GM19193 (cell line): ENCODE measurements around the gene RAB11FIP2.

Experiments
- POLR2A ChIP-seq: IDR thresholded peaks from 4 replicates; pipeline ENCODE4 v1.6.1; 2011; ENCODE audit not compliant: insufficient read depth, insufficient read length; ENCODE audit errors: extremely low read depth

Gene RAB11FIP2, protein sequence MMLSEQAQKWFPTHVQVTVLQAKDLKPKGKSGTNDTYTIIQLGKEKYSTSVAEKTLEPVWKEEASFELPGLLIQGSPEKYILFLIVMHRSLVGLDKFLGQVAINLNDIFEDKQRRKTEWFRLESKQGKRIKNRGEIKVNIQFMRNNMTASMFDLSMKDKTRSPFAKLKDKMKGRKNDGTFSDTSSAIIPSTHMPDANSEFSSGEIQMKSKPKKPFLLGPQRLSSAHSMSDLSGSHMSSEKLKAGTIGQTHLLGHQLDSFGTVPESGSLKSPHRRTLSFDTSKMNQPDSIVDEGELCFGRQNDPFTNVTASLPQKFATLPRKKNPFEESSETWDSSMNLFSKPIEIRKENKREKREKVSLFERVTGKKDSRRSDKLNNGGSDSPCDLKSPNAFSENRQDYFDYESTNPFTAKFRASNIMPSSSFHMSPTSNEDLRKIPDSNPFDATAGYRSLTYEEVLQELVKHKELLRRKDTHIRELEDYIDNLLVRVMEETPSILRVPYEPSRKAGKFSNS

DNA sequence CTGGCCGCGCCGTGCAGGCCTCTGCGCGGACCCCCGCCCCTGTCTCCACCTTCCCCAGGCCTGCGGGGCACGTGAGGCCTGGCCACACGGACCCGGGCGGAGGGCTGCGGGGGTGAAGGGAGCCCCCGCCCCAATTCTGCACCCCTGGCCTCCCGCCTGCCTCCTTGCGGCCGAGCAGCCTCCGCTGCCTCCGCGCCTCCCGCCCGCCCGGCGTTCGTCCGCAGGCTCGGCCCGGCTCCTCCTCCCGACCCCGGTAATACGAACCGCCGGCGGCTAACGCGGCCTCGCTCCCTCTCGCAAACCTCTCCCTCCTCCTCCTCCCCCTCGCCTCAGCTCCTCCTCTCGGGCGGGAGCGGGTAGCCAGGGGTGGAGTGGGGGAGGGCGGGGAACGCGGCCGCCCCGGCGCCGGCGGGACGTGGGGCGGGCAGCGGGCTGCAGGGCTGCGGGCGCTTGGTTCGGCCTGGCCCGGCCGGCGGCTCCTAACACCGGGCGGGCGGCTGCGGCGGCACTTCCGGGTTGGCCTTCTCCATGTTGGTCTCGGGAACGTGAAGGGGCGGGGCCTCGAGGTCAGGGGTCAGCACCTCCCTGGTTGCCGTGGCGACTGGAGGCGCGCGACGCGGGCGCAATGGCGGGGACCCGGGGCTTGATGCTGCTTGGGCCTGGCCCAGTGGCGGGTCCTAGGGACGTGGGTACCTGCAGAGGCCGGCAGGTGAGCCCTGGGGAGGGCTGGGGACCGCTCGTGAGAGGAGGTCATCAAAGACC, at the start of gene RAB11FIP2:
RAB11FIP2 (minus strand) TSS at position 547 of the 762 bp plus-strand sequence. CDS start 778 bp downstream, outside the sequence.
- peak; percentile 79 for TF ChIP-seq POLR2A

DNA sequence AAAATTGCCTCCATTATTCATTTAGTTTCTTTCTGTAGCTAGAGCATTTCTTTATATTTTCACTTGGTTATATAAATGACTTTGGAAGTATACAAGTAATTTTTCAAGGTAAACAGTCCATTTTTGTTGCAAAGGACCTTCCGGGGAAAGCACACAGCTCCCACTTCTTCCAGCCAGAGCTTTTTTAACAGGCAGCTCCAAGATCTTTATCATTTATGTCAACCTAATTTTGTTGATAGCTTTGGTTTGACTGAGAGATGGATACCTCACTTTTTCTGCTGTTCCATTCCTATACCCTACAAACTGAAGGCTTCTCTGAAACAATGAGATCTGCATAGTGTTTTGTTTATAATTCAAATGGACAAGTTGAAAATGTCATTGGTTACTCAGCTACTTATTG, 49.3 kb upstream of the RAB11FIP2 start:
- no peak for TF ChIP-seq POLR2A

DNA sequence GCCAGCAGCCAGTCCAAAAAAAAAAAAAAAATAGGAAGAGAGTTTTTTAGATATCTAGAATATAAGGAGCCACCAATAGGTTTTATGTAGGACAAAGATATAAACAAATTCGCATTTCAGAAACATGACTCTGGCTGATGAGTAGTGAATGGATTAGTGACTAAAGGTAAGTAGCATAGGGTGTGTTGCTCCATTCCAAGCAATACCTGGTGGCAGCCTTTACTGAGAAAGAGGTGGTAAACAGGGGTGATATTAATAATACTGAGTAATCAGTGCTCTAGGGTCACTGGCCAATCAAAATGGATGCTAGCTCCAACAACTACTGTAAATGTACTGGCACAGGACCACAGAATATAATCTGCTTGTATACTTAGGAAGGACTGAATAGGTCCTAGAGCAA, 45.5 kb upstream of the RAB11FIP2 start:
- no peak for TF ChIP-seq POLR2A

DNA sequence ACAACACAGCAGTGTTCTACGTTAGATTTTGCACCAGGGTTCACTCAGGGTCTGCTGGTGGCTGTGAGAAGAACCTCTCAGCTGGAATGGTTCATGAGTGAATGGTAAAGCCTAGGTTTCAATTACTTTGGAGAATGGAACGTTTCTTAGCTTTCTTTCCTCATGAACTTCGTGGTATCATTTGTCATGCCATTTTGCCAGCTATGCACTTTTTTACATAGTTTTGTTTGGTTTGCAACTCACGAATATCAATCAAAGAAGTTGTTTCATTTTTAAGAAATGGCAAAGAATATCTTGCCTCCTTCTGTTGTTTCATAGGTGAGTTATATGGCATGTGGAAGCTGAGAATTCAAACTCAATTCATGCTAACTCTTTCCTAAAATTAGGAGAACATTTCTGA, 34.1 kb upstream of the RAB11FIP2 start:
- TF ChIP-seq POLR2A: no peak

DNA sequence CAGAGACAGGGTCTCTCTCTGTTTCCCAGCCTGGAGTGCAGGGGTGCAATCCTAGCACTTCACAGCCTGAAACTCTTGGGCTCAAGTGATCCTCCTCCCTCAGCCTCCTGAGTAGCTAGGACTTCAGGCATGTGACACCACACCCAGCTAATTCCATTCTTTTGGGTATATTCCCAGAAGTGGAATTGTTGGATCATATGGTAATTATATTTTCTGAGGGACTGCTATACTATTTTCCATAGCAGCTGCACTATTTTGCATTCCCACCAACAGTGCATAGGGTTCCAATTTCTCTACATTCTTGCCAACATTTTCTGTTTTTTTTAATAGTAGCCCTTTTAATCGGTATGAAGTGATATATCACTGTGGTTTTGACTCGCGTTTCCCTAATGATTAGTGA, 30.0 kb upstream of the RAB11FIP2 start:
- no peak for TF ChIP-seq POLR2A

DNA sequence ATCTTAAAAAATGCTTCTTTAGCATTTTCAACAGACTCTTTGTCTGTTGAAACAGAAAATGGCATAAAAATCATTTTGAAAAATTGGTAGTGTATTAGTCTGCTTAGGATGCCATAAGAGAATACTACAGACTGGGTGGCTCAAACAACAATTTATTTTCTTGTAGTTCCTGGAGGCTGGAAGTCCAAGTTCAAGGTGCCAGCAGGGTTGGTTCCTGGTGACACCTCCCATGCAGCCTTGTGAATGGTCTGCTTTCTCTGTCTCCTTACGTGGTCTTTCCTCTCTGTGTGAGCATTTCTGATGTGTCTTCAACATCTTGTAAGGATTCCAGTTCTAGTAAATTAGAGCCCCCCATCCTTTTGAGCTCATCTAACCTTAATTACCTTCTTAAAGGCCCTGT, 26.1 kb upstream of the RAB11FIP2 start:
- no peak for TF ChIP-seq POLR2A

DNA sequence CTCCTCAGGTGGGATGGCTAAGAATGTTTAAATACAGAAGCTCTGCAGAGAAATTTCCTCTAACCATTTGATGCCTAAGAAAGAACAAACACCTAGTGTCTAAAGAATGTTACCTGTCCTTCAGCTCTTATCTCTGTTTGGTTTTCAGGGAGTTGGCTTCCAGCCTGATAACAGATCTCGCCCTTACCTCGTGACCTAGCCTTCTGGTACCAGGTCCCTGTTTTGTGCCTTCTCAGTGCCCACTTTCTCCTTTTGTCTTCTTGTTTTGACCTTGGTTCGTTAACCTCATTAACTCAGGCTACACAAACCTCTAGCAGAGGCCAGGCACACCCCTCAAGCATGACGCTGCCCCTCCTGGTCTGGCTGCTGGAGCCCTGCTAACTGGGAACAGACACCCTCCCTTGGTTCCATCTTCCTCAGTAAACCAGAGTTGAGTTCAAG, 16.1 kb upstream of the RAB11FIP2 start:
- no peak for TF ChIP-seq POLR2A

DNA sequence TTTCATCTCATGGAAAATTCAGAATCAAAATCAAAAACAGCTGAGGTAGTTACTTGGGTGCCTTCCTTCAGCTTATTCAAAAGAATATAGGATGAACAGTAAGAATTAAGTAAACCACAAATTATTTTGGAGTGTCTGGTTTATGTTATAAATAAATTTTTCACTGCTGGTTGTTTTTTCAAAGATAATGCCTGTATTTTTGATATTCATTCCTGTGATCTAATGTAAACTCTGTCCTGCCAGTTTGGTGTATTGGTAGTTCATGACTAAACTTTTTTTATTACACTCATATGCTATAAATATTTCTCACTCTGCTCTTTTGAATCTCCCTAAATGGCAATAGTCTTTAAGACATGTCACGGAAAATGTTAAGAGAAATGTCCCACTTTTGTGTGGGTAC, 11.6 kb upstream of the RAB11FIP2 start:
- TF ChIP-seq POLR2A: no peak

DNA sequence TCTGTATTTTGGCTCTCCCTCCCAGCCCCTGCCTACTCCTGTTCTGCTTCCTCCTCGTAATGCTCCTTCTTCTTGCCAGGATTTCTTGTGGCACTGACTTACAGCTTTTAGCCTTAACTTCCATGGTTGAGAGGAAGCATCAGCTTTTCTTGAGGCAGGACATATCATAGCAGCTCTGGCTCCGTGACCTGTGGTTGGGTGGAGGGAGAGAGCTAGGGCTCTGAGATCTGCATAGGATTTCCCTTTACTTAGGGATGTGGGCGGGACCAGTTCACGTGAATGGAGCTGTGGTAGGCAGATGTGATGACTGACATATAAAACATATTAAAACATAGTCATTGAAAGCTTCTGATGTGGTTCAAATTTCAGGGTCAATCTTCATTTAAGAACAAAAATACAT, 10.6 kb upstream of the RAB11FIP2 start:
- no peak for TF ChIP-seq POLR2A

DNA sequence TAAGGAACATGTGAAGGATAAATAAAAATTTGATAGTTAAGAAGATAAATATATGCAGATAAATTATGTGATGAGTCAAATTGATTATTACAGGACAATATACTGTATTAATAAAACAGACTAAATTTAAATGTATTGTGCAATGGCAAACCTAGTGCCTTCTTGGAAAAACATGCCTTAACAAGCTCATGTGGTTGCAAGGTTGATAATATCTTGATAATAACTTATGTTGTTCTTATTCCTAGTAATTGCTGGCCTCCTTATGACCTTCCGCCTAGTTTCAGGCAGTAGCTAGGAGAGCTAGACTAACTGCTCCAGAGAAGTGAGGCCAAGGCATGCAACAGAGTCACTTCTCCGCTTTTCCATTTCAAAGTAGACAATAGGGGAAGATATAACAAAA, 7.6 kb upstream of the RAB11FIP2 start:
- TF ChIP-seq POLR2A: no peak

DNA sequence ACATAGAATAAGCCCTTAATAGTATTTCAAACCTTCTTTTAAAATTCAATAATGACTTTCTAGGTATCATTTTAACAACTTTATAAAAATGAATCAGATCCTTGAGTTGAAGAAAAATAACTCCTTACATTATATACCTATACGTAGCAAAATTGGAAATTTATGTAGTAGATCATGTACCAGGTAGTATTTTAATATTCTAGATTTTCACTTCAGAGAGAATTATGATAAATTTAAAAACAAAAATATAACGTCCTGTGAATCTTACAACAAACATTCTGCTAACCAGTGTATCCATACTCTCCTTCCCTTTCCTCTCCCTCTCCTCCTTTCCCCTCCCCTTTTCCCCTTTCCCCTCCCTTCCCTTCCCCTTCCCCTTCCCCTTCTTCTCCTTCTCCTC, 6.1 kb upstream of the RAB11FIP2 start:
- TF ChIP-seq POLR2A: no peak

DNA sequence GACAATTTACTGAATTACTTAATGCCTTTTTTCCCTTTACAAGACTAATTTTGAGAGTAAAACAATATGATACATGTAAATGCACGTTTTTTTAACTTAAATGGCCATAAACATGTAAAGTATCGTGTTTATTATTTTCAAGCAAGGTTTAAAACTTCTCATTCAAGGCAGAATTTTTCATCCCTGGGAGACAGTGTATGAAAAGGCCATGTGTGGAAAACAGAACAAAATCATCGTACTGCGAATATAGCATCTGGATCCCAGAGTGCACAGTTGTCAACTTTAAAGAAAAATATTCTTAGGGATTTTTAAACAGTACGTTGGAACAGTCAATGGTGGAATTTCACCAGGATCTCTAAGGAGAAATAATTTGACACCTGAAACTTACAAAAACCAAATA, 1.1 kb upstream of the RAB11FIP2 start:
- TF ChIP-seq POLR2A: no peak

DNA sequence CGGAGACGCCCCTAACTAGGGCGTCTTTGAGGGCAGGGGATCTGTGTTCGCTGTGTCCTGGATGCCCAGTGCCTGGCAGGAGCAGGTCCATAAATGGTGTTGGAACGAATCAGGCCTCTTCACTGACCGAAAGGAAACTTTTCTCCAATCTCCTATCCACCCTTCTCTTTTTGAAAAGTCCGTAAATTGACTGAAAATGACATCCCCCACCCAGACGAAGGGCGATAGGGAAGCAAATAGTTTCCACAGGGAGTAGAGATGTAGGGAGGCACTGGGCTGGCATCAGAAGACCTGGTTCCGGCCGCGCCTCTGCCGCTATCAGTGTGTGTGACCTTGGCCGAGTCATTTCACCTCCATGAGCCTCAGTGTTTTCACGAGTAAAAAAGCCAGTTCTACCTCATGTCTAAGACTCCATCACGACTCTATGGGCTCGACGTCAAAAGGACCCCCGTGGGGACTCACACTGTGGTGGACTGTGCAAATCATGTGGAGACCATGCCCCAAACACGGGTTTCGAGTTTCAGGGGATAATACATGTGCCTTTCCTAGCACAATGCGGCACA, 497 bp upstream of the RAB11FIP2 start:
- TF ChIP-seq POLR2A: no peak

DNA sequence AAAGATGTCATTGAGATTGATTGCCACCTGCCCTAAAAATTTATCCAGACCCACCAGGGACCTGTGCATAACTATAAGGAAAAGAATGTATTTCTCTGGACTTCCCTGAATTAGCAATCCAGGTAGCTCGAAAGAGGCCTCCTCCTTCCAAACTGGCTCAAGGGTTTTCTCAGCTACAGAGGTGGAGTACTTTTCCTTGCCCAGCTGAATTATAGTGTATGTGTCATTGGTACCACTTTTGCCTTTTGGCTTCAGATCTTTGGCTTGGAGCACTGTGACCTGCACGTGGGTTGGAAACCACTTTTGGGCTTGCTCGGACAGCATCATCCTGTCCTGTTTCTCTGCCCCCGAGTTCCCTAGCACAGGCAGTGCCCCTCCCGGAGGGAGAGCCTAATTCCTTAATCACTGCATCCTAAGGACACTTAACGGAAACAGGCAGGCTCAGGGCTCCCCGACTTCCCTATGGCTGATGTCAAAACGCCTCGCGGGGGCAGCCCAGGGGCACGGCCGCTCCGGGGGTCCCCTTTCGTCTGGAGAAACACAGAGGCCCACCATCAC, 825 bp downstream of the RAB11FIP2 start:
- no peak for TF ChIP-seq POLR2A
